SW480 (cell line): ENCODE measurements around the gene NT5DC3.
"Not testable (repeated sequence)": the region's sequence is repeated elsewhere in the genome, so short reads cannot be mapped to it uniquely, and the experiment has no call there.

Experiments
- DNase-seq: peaks from one replicate; pipeline ENCODE4 v3.0.0-alpha.2; 2016; ENCODE audit warnings: low spot score

NT5DC3 gene

GRCh38 chr12:103832048-103832997 is 8.7 kb downstream of the NT5DC3 start:
- no peak for DNase-seq

GRCh38 chr12:103830730-103831320 is 10.2 kb downstream of the NT5DC3 start:
- no peak for DNase-seq

GRCh38 chr12:103830025-103830725 is 10.9 kb downstream of the NT5DC3 start:
- DNase-seq, result no peak

- no peak for DNase-seq
Measured at GRCh38 chr12:103829092-103829491, 11.9 kb downstream of the NT5DC3 start.

- no peak for DNase-seq
Measured at GRCh38 chr12:103827911-103828391, 13.1 kb downstream of the NT5DC3 start.

GRCh38 chr12:103824845-103825244 is 16.2 kb downstream of the NT5DC3 start:
- no peak for DNase-seq

- DNase-seq, result no peak
Measured at GRCh38 chr12:103824290-103824689, 16.7 kb downstream of the NT5DC3 start.

- DNase-seq, result no peak
Measured at GRCh38 chr12:103823871-103824270, 17.2 kb downstream of the NT5DC3 start.

- no peak for DNase-seq
Measured at GRCh38 chr12:103821773-103822172, 19.3 kb downstream of the NT5DC3 start.

- no peak for DNase-seq
Measured at GRCh38 chr12:103820881-103821489, 20.0 kb downstream of the NT5DC3 start.

GRCh38 chr12:103820361-103820760 is 20.7 kb downstream of the NT5DC3 start:
- DNase-seq, result no peak

GRCh38 chr12:103819892-103820291 is 21.1 kb downstream of the NT5DC3 start:
- no peak for DNase-seq

GRCh38 chr12:103819312-103819711 is 21.7 kb downstream of the NT5DC3 start:
- no peak for DNase-seq

GRCh38 chr12:103817791-103818190 is 23.2 kb downstream of the NT5DC3 start:
- DNase-seq, result no peak

- no peak for DNase-seq
Measured at GRCh38 chr12:103816663-103817062, 24.4 kb downstream of the NT5DC3 start.

GRCh38 chr12:103814436-103814835 is 26.6 kb downstream of the NT5DC3 start:
- DNase-seq, result no peak

- no peak for DNase-seq
Measured at GRCh38 chr12:103813949-103814348, 27.1 kb downstream of the NT5DC3 start.

- DNase-seq, result no peak
Measured at GRCh38 chr12:103813426-103813825, 27.6 kb downstream of the NT5DC3 start.

GRCh38 chr12:103812789-103813188 is 28.2 kb downstream of the NT5DC3 start:
- DNase-seq, result no peak

- no peak for DNase-seq
Measured at GRCh38 chr12:103811791-103812190, 29.2 kb downstream of the NT5DC3 start.

GRCh38 chr12:103810111-103810510 is 30.9 kb downstream of the NT5DC3 start:
- DNase-seq, result no peak

GRCh38 chr12:103809639-103810038 is 31.4 kb downstream of the NT5DC3 start:
- not testable (repeated sequence) for DNase-seq
